ENCODE data around the gene KRTAP12-1. TPM values are rescaled to one million over a fixed set of nuclear protein-coding genes. Genes with fewer than 3 reads are reported as not detected.
"Not testable (repeated sequence)": the region's sequence is repeated elsewhere in the genome, so short reads cannot be mapped to it uniquely, and the experiment has no call there.

The KRTAP12-1 gene
- total RNA-seq, 1 donor from 2014 or later: not detected

DNA sequence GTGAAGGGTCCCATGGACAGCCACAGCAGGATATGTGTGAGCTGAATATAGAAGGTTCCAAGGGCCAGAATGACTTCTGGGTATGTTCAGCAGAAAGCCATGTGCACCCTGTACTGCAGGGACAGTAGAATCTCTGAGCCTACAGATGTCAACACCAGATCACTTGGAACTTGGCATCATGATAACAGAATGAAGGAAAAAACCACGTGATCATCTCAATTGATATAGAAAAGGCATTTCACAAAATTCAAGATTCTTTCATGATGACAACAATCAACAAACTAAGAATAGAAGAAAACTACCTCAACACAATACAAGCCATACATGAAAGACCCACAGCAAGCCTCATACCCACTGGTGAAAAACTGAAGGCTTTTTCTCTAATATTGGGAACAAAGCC is 14.4 kb downstream of the KRTAP12-1 start:
- Histone ChIP-seq H3K27me3 (ENCODE audit: low read depth) (peaks cover 5% of the 10 kb centered on the region), H3K9me3 (replicated peaks) (peaks cover 47% of the 10 kb centered on the region), H3K36me3 (no peaks in the 10 kb centered on the region), H3K27ac (replicated peaks) (no peak overlapping the region), H3K4me3 (no peak overlapping the region), H3K4me1 (no peaks in the 10 kb centered on the region)
- no peak for DNase-seq
- TF ChIP-seq, protein P1, sequence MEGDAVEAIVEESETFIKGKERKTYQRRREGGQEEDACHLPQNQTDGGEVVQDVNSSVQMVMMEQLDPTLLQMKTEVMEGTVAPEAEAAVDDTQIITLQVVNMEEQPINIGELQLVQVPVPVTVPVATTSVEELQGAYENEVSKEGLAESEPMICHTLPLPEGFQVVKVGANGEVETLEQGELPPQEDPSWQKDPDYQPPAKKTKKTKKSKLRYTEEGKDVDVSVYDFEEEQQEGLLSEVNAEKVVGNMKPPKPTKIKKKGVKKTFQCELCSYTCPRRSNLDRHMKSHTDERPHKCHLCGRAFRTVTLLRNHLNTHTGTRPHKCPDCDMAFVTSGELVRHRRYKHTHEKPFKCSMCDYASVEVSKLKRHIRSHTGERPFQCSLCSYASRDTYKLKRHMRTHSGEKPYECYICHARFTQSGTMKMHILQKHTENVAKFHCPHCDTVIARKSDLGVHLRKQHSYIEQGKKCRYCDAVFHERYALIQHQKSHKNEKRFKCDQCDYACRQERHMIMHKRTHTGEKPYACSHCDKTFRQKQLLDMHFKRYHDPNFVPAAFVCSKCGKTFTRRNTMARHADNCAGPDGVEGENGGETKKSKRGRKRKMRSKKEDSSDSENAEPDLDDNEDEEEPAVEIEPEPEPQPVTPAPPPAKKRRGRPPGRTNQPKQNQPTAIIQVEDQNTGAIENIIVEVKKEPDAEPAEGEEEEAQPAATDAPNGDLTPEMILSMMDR (IDR thresholded peaks at IDR 0.05; ENCODE audit: borderline replicate concordance): no peak
- intact Hi-C loops (cut with micrococcal nuclease): no loop called here

DNA sequence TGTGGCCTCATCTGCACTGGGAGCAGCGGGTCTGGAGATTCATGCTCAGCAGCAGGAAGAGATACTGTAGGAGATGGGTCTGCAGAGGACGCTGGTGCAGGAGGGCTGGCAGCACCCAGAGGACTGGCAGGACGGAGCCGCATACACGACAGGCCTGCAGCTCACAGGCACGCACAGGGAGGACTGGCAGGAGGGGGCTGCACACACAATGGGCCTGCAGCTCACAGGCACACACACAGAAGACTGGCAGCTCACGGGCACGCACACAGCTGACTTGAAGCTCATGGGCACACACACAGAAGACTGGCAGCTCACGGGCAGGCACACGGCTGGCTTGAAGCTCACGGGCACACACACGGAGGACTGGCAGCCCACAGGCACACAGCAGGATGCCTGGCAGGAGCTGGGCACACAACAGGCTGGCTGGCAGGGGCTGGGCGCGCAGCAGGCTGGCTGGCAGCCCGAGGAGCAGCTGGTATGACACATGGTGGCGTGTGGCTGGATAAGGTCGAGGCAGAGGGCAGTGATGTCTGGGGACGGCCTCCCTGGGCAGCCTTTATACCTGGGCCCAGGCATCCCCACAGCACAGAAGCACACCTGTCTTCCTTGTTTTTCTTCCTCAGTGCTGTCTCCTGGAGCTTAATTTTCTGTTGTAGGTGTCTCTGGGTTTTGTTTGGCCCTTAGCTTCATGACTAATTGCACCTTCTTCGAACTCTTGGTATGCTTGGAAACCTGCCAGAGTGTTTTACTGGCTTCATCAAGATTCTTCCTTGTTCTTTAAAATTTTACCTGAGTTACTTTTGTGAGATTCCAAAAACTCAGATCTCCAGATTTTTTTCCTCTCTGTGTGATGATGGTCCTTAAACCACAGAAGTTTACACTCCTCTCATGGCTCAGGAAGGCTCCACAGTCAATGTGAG is 15.3 kb downstream of the KRTAP12-1 start, which contains the start of gene KRTAP12-2:
Gene KRTAP12-2, minus strand, starts transcription at position 527 of the 920 bp plus-strand sequence. Its CDS starts 41 bp downstream, at position 486.
- Histone ChIP-seq H3K36me3 (no peaks in the 10 kb centered on the region), H3K4me1 (no peaks in the 10 kb centered on the region), H3K9me3 (replicated peaks) (peaks cover 37% of the 10 kb centered on the region), H3K27ac (replicated peaks) (peak within 1 kb of the TSS; percentile 44), H3K27me3 (ENCODE audit: low read depth) (peaks cover 5% of the 10 kb centered on the region), H3K4me3 (no peak within 1 kb of the TSS)
- intact Hi-C loops (cut with micrococcal nuclease): no loop called here
- peak; percentile 71 for DNase-seq
- TF ChIP-seq, protein P1 (IDR thresholded peaks at IDR 0.05; ENCODE audit: borderline replicate concordance): no peak

DNA sequence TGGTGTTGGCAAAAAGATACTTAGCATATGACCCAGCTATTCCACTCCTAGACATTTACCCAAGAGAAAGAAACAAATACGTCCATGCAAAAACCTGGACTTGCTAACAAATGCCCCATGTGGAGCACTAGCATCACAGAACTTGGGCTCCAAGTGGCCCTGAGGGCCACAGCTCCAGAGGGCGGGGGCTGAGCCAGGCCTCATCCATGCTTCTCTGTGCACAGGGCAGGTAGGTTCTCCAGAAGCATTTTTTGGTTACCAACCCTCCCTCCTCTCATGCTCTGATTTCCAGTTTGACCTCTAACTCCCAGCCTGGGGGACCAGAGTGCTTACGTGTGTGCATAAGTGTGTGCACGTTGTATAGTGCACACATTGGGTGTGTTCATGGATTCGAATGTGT is 17.3 kb downstream of the KRTAP12-1 start:
- Histone ChIP-seq H3K27me3 (ENCODE audit: low read depth) (peaks cover 5% of the 10 kb centered on the region), H3K4me1 (no peaks in the 10 kb centered on the region), H3K27ac (replicated peaks) (no peak overlapping the region), H3K9me3 (replicated peaks) (peaks cover 20% of the 10 kb centered on the region), H3K36me3 (no peaks in the 10 kb centered on the region), H3K4me3 (no peak overlapping the region)
- TF ChIP-seq, protein P1 (IDR thresholded peaks at IDR 0.05; ENCODE audit: borderline replicate concordance): no peak
- intact Hi-C loops (cut with micrococcal nuclease): no loop called here
- no peak for DNase-seq

DNA sequence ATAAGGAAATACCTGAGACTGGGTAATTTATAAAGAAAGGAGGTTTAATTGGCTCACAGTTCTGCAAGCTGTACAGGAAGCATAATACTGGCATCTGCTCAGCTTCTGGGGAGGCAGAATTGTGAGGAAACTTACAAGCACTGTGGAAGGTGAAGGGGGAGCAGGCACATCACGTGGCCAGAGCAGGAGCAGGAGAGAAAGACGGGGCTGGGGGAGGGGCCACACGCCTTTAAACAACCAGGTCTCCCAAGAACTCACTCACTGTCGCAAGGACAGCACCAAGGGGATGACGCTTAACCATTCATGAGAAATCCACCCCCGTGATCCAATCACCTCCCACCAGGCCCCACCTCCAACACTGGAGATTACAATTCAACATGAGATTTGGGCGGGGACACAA is 20.4 kb downstream of the KRTAP12-1 start:
- peaks cover 14% of the 10 kb centered on the region for H3K27me3 ChIP-seq (ENCODE audit: low read depth)
- intact Hi-C loops (cut with micrococcal nuclease); DNase-seq; H3K36me3 ChIP-seq; H3K4me3 ChIP-seq; H3K27ac ChIP-seq (replicated peaks); H3K4me1 ChIP-seq: not testable (repeated sequence)
- peaks cover 18% of the 10 kb centered on the region for H3K9me3 ChIP-seq (replicated peaks)

DNA sequence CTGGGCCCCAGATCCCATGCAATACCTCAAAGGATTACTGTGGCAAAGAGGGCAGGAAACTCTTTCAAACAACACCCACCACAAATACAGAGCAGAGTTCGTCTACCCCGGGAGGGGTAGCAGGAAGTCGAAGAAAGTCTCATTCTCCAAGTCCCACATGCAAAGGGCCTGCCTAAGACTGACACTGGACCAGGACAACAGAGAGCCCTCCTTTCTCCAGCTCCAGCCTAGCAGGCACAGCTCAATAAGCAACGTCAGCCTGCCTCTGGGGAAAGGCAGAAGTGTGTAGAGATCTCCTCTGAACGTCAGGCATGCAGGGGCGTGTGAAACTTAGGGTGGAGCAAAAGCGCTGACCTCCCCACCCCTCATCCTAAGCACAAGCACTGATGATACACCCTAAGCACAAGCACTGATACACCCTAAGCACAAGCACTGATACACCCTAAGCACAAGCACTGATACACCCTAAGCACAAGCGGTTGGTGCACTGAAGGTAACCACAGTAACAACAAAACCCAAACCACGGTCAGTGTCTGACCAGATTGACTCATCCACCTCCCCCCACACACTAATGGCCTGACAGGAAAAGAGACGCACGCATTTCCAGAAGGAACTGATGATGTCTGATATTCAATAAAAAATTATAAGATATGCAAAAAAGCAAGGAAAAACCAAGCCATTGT is 22.9 kb downstream of the KRTAP12-1 start:
- H3K9me3 ChIP-seq (replicated peaks): peaks cover 25% of the 10 kb centered on the region
- DNase-seq: no peak
- no peaks in the 10 kb centered on the region for H3K36me3 ChIP-seq
- TF ChIP-seq, protein P1 (IDR thresholded peaks at IDR 0.05; ENCODE audit: borderline replicate concordance): no peak
- no peak overlapping the region for H3K4me3 ChIP-seq
- intact Hi-C loops (cut with micrococcal nuclease): no loop called here
- H3K27me3 ChIP-seq (ENCODE audit: low read depth): peaks cover 14% of the 10 kb centered on the region
- no peaks in the 10 kb centered on the region for H3K4me1 ChIP-seq
- H3K27ac ChIP-seq (replicated peaks): no peak overlapping the region

All from left ventricle myocardium inferior (tissue), 1 donor.